ENCODE measurements around the gene TIGAR.

DNA sequence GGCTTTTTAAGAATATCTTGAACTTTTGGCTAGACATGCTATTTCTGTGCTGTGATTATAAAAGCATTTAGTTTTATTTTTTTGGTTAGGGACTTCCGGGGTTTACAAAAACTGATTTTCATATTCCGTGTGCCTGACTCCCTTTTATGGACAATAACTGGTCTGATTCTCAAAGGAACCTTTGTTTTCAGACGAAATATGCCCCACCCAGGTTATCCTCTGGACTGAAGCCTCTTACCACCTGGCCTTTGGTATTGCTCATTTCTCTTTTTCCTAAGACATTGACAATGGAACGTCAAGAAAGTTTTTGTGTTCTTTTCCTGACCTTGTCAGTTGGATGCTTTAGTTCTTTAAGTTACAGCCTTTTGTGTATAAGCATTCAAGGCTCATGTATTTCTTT, 10.8 kb downstream of the TIGAR start:
- TF ChIP-seq CTCF (IDR thresholded peaks at IDR 0.05) (no peak), POLR2A (IDR thresholded peaks at IDR 0.05) (no peak)
